ENCODE data around the gene RMC1.

The RMC1 gene

DNA sequence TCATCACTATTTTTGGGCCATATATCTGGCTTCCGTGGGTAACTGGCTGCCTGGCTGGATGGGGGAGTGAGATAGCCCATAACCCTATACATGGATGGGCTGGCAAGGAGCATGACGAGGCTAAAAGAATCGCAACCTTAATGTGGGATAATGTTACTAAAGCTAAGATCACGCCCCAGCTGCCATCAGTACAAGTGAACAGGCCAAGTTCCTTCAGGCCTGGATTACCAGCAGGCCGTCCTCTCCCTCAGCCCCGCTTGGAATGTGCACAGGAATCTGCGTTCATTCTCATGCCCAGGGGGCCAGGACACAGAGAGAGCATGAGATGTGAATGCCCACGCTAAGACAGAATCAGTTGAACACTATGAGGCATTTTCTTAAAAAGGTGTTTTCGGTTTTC is 34.7 kb downstream of the RMC1 start:
- no peak for TF ChIP-seq EZH2phosphoT487 (IDR thresholded peaks at IDR 0.05; ENCODE audit: low read depth)
- TF ChIP-seq, protein P1, sequence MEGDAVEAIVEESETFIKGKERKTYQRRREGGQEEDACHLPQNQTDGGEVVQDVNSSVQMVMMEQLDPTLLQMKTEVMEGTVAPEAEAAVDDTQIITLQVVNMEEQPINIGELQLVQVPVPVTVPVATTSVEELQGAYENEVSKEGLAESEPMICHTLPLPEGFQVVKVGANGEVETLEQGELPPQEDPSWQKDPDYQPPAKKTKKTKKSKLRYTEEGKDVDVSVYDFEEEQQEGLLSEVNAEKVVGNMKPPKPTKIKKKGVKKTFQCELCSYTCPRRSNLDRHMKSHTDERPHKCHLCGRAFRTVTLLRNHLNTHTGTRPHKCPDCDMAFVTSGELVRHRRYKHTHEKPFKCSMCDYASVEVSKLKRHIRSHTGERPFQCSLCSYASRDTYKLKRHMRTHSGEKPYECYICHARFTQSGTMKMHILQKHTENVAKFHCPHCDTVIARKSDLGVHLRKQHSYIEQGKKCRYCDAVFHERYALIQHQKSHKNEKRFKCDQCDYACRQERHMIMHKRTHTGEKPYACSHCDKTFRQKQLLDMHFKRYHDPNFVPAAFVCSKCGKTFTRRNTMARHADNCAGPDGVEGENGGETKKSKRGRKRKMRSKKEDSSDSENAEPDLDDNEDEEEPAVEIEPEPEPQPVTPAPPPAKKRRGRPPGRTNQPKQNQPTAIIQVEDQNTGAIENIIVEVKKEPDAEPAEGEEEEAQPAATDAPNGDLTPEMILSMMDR (IDR thresholded peaks at IDR 0.05; ENCODE audit: low read depth, low read length): no peak

DNA sequence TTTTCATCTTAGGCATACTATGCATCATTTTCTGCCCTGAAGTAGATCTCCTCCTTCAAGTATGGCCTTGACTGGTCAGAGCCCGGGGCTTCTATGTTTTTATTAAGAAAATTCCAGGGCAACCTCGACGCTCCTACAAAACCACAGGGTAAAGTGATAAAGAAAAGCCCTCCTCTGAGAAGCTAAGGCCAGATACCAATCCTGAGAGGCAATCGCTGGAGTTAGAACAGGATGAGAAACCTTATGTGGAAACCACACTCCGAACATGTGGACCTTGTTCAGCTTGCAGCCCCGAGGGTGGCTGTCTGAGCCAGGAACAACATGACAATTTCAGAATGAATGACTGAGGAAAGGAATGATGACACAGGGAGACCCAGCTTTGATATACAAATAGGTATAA is 35.6 kb downstream of the RMC1 start:
- H2AFZ ChIP-seq (ENCODE audit: low read depth, low read length): no peak overlapping the region
- H3K79me2 ChIP-seq (ENCODE audit: low read length): no peaks in the 10 kb centered on the region

More for the DNA sequence above, 34.7 kb downstream of the RMC1 start:
- Histone ChIP-seq H3K79me2 (ENCODE audit: low read length) (no peaks in the 10 kb centered on the region), H3K27ac (ENCODE audit: low read length) (no peak overlapping the region), H3K9ac (ENCODE audit: low read length) (no peak overlapping the region), H3K4me2 (ENCODE audit: low read length) (no peak overlapping the region), H3K4me3 (ENCODE audit: low read length) (no peak overlapping the region), H3K36me3 (replicated peaks; ENCODE audit: low read depth, low read length) (peaks cover 79% of the 10 kb centered on the region), H2AFZ (ENCODE audit: low read depth, low read length) (no peak overlapping the region), H4K20me1 (ENCODE audit: insufficient read depth, low read length) (peaks cover 22% of the 10 kb centered on the region), H3K4me1 (ENCODE audit: low read length) (peaks cover 28% of the 10 kb centered on the region), H3K27me3 (ENCODE audit: low read depth, low read length) (no peaks in the 10 kb centered on the region), H3K9me3 (ENCODE audit: insufficient read depth, low read length) (no peaks in the 10 kb centered on the region)

DNA sequence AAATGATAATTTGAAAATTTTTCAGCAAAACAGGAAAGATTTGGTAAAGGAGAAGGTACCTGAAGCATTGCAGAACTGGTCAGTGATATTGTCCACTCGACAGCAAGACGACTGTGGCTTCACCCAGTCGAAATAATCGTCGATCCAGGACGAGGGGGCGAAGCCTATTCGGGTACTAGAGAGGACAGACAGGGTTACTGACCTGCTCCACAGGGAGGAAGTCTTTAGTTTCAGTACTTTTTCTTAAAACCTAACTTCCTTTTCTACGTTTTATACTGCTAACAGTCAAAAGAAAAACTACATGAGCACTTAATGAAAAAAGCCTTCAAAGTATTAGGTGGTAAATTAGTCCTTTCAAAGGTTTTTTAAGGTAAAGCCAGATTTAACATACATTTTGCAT is 36.0 kb downstream of the RMC1 start:
- no peak for TF ChIP-seq EZH2phosphoT487 (IDR thresholded peaks at IDR 0.05; ENCODE audit: low read depth)
- TF ChIP-seq, protein P1 (IDR thresholded peaks at IDR 0.05; ENCODE audit: low read depth, low read length): no peak
- Histone ChIP-seq H3K79me2 (ENCODE audit: low read length) (no peaks in the 10 kb centered on the region), H4K20me1 (ENCODE audit: insufficient read depth, low read length) (peaks cover 22% of the 10 kb centered on the region), H3K9ac (ENCODE audit: low read length) (no peak overlapping the region), H3K27me3 (ENCODE audit: low read depth, low read length) (no peaks in the 10 kb centered on the region), H3K36me3 (replicated peaks; ENCODE audit: low read depth, low read length) (peaks cover 78% of the 10 kb centered on the region), H3K27ac (ENCODE audit: low read length) (no peak overlapping the region), H3K4me3 (ENCODE audit: low read length) (no peak overlapping the region), H2AFZ (ENCODE audit: low read depth, low read length) (no peak overlapping the region), H3K4me1 (ENCODE audit: low read length) (peaks cover 28% of the 10 kb centered on the region), H3K4me2 (ENCODE audit: low read length) (peak overlapping the region; percentile 33), H3K9me3 (ENCODE audit: insufficient read depth, low read length) (no peaks in the 10 kb centered on the region)

More for the DNA sequence above, 35.6 kb downstream of the RMC1 start:
- TF ChIP-seq EZH2phosphoT487 (IDR thresholded peaks at IDR 0.05; ENCODE audit: low read depth): no peak
- TF ChIP-seq, protein P1 (IDR thresholded peaks at IDR 0.05; ENCODE audit: low read depth, low read length): no peak
- Histone ChIP-seq H3K9ac (ENCODE audit: low read length) (no peak overlapping the region), H4K20me1 (ENCODE audit: insufficient read depth, low read length) (peaks cover 22% of the 10 kb centered on the region), H3K4me2 (ENCODE audit: low read length) (peak overlapping the region; percentile 33), H3K36me3 (replicated peaks; ENCODE audit: low read depth, low read length) (peaks cover 77% of the 10 kb centered on the region), H3K4me1 (ENCODE audit: low read length) (peaks cover 28% of the 10 kb centered on the region), H3K9me3 (ENCODE audit: insufficient read depth, low read length) (no peaks in the 10 kb centered on the region), H3K4me3 (ENCODE audit: low read length) (no peak overlapping the region), H3K27ac (ENCODE audit: low read length) (no peak overlapping the region), H3K27me3 (ENCODE audit: low read depth, low read length) (no peaks in the 10 kb centered on the region)

DNA sequence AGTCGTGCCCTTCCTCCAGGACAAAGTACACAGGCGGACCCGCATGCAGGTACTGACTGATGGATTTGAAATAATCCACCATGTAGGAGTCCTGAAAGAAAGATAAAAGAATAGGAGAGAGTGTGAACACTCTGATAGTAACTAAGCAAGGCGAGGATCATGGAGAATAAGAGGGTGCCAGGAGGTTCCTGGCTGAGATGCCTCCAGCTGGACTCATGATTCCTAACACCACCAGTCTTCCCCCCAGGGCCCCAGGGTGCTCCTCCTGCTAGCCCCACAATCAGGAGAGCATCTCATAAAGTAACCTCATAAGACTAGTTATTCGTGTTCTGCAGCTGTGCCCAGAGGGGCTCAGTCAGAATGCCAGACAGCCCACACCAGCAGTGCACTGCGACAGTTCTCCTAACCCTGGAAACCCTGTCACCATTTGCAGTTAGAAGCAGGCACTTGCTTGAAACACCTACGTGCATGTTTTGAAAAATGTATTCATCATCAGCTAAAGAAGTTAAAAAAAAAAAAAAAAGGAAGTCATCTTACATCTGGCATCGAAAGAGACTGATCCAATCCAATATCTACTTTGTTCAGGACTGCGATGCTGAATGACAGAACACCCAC is 36.7 kb downstream of the RMC1 start:
- peaks cover 28% of the 10 kb centered on the region for H3K4me1 ChIP-seq (ENCODE audit: low read length)
- TF ChIP-seq, protein P1 (IDR thresholded peaks at IDR 0.05; ENCODE audit: low read depth, low read length): no peak
- TF ChIP-seq EZH2phosphoT487 (IDR thresholded peaks at IDR 0.05; ENCODE audit: low read depth): no peak
- no peaks in the 10 kb centered on the region for H3K27me3 ChIP-seq (ENCODE audit: low read depth, low read length)
- H3K9ac ChIP-seq (ENCODE audit: low read length): no peak overlapping the region
- no peaks in the 10 kb centered on the region for H3K79me2 ChIP-seq (ENCODE audit: low read length)
- H3K4me3 ChIP-seq (ENCODE audit: low read length): no peak overlapping the region
- H3K36me3 ChIP-seq (replicated peaks; ENCODE audit: low read depth, low read length): peaks cover 75% of the 10 kb centered on the region
- H3K4me2 ChIP-seq (ENCODE audit: low read length): peak overlapping the region; percentile 57
- peaks cover 22% of the 10 kb centered on the region for H4K20me1 ChIP-seq (ENCODE audit: insufficient read depth, low read length)
- no peak overlapping the region for H3K27ac ChIP-seq (ENCODE audit: low read length)
- no peaks in the 10 kb centered on the region for H3K9me3 ChIP-seq (ENCODE audit: insufficient read depth, low read length)
- no peak overlapping the region for H2AFZ ChIP-seq (ENCODE audit: low read depth, low read length)
